Stimulated activated CD4-positive, alpha-beta T cell treated with anti-CD3 and anti-CD28 coated beads, TNF-alpha, amount 100 ng/mL, for 24 hours (primary cell): ENCODE measurements around the gene MICAL3.
"Not testable (repeated sequence)": the region's sequence is repeated elsewhere in the genome, so short reads cannot be mapped to it uniquely, and the experiment has no call there.

Experiments
- DNase-seq, 3 experiments: peaks; one replicate each; pipeline ENCODE4 v3.0.0-alpha.2; 2020; ENCODE audit warnings: low read depth in 3 of 3

Gene MICAL3

DNA sequence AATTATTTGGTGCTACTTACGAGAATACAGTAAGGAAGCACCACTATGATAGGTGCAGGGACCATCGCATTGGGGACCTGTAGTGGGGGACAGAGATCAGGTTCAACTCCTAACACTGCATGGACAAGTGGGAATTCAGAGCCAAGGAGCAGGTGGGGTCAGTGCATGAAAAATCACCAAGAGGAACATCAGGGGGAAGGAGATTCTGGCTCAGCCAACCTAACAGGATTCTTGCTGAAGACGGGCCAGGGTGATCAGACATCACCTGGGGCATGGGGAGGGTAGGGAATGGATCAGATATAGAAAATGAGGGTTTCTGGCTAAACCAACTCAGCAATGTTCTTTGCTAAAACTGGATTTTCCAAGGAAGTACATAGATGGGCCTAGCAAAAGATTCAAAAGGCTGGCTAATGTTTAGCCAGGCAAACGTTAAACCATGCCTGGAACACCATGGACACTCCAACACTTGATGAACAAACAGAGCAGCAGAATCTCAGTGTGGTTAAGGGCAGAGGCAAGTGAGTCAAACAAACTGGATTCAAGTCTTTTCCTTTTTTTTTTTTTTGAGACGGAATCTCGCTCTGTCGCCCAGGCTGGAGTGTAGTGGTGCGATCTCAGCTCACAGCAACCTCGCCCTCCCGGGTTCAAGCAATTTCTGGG, 70.0 kb downstream of the MICAL3 start:
- no peak for DNase-seq

DNA sequence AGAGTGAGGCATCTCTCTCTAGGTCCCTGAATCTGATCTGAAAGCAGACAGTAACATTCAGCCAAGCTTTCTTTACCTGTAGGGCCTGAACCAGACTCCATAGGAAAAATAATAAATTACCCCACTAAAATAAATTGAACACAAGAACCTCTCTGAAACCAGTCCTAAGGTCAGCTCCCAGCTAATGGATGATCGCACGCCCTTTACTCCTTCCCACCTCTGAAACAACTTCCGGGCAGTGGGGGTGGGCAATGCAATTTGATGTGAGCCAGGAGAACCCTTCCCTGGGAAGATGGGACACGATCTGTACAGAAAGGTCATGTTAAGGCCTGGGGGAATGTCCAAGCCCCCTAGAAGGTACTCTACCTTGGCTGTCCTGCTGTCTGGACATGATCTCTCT, 71.2 kb downstream of the MICAL3 start:
- no peak for DNase-seq

GRCh38 chr22:17952273-17952801, 72.0 kb downstream of the MICAL3 start:
- DNase-seq = no peak

DNA sequence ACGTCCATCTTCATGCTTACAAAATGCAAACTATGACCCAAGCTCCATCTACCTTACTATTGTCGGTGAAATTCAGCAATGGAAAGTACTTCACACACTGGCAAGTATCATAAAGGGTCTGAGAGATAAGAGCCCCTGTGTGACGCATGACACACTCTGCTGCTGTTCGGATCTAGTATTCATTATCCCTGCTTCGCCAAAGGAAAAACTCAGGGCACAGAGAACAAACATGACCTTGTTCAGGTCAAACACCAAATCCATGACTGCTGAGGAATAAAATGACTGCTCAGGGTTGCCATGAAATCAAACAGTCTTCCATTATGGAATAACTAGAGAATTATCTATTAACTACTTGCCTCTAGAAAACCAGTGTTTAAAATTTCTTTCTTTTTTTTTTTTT, 73.0 kb downstream of the MICAL3 start:
- no peak for DNase-seq

GRCh38 chr22:17950651-17951214, 73.6 kb downstream of the MICAL3 start:
- DNase-seq = no peak

GRCh38 chr22:17949642-17950473, 74.5 kb downstream of the MICAL3 start:
- DNase-seq = no peak

- no peak for DNase-seq
Observed at GRCh38 chr22:17948101-17948500, 76.3 kb downstream of the MICAL3 start.

GRCh38 chr22:17946662-17947367, 77.5 kb downstream of the MICAL3 start:
- no peak for DNase-seq

DNA sequence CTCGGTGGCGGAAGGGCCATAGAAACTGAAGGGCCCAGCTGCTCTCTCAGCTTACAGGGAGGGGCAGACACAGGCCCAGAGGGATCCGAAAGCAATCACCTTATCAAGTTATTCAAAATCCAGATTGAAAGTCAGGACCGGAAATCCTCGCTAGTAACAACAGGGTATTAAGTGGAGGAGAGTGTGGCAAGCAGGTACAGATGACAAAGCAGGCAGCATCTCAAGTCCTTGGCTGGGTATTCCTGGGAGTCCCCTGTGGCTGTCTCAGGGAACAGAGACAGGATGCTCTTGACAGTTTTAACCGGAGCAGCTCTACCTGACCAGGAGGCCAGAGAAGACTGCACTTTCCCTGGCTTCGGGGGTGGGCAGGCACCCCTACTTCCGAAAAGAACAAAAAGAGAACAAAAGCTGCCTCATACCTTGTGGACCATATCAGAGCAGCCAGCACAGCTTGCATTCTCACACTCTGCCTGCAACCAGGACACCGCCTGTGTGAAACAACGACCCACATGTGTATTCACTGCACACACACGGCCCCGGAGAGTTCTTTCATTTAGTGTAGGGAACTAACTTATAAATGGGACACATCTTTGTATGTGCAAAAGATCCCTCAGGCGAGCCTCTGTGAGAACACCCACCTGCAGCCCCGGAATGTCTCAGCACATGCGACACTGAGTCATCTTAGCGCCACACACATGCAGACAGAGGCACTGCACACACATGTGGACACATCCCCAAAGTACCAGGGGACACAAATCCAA, 78.3 kb downstream of the MICAL3 start:
- no peak for DNase-seq

DNA sequence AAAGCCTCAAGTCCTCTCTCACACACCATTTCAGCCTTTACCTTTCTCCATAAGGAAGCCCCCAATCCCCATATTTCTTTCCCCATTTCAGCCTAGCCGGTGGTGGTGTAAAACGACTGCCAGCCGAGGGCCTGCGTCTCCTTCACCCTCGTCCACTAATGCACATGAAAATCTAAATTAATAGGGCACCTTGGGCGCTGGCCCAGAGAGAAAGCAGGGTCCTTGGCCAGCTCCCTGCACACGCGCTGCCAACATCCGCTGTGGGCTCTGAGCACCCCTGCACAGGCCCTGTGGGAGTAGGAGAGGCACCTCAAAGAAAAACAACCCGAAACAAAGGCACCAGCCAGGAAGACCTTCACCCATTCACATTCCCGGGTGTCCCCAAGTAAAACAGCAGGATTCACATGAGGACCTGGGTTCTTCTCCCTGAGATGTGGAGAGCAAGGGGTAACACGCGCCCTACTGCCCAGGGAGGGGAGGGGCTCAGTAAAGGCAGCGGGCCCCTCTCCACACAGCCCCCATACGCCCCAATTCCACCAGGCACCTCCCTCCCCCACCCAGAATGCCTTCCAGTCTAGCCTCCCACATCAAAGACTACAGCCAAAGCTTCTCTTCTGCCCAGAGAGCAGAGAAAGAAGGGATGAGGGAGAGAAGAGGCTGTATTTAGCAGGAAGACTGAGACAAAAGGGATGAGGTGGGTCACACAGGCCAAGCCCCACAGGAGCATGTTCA, 79.0 kb downstream of the MICAL3 start:
- no peak for DNase-seq

GRCh38 chr22:17944256-17944655, 80.1 kb downstream of the MICAL3 start:
- DNase-seq = no peak

DNA sequence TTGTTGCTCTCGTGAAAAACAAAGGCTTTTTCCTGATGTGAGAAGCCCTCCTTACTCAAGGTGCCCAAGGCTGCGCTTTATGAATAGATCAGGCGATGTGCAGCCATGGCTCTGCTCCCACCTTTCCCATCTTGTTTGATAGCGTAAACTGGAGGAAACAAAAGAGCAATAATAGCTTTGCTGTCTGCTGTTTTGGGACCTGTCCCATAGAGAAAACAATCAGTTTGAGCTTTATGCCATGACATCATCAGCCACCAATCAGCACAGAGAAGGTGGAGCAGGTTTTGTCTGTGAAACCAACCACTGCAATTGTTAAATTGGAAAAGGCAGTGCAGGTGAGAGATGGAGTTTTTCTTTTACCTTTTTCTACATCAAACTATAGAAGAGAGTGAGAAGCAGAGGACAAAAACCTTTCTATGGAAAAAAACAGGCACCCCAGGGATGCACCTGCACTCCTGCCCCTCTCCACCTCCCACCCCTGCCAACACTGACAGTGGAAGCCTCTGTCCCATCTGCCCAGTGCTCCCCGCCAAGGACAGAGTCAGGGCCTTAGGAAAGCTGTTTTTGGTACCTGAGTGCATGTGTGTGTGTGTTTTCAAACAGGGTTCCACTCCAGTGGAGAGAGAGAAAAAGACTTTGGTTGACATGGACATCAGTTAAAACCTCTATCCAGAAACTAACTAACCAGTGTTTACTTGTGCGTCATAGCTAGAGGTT, 80.7 kb downstream of the MICAL3 start:
- DNase-seq = no peak

DNA sequence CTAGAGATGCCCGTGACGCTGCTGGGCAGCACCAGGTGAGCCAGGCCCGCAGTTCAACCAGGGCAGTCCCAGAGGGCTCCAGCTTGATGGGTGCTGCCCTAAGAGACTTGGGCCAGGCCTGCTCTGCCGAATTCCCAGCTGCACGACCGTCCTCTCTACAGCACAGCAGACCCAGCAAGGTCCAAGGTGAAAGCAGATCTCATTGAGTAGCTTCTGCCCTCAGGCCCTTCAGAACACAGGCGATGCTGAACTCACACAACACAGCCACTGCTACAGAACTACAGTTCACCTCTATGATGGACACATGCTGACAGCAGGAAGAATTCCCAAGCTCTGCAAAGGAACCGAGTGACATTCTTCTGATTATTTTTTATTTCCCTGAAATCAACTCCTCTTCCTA, 81.6 kb downstream of the MICAL3 start:
- DNase-seq = no peak

- no peak for DNase-seq
Observed at GRCh38 chr22:17941471-17942406, 82.6 kb downstream of the MICAL3 start.

DNA sequence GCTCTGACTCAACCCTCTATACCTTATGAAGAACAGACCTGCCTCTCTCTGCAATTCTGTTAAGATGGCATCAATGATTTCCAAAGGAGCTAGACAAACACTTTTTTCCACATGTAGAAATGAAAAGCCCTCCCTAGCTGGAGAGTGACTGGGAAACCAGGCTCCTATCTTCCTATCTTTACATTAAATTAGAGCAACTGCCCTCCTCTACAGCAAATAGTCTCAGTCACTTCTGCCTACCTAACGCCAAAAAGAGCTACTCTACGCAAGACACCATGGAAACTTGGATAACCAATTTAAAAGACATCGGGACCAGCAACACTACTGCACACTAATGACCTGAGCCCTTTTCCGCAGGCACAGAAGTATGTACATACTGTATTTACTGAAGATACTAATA, 84.8 kb downstream of the MICAL3 start:
- no peak for DNase-seq

GRCh38 chr22:17939011-17939410, 85.3 kb downstream of the MICAL3 start:
- DNase-seq = no peak

- no peak for DNase-seq
Observed at GRCh38 chr22:17938484-17938924, 85.9 kb downstream of the MICAL3 start.

DNA sequence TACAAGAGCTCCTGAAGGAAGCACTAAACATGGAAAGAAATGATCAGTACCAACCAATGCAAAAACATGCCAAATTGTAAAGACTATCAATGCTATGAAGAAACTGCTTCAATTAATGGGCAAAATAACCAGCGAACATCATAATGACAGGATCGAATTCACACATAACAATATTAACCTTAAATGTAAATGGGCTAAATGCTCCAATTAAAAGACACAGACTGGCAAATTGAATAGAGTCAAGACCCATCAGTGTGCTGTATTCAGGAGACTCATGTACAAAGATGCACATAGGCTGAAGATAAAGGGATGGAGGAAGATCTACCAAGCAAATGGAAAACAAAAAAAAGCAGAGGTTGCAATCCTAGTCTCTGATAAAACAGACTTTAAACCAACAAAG, 91.9 kb downstream of the MICAL3 start:
- DNase-seq = not testable (repeated sequence)

DNA sequence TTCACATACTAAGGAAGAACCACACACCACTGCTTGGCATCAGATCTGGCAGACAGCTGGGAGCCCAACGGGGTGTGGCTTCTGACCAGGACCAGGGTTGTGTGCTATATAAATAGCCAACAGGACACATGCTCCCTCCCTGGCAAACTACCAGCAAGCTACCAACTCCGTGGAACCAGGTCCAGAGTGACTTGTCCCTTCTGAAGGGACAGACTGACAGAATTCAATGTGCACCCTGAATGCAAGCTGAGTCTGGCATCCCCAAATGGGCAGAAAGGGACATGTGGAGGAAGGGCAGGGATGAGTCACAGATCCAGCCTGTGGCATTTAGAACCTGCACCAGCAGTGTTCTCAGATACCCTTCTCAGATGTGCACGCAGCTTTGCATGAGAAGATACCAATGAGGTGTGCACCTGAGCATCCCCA, 92.9 kb downstream of the MICAL3 start:
- no peak for DNase-seq
